ENCODE data around the gene MYOT. TPM values are rescaled to one million over a fixed set of nuclear protein-coding genes. Genes with fewer than 3 reads are reported as not detected.

MYOT gene
- total RNA-seq, result 10 to 100 TPM; 29.7 to 55.4 TPM

- H3K4me1 ChIP-seq, result no peaks in the 10 kb centered on the region
- H3K4me3 ChIP-seq, result peak within 1 kb of the TSS; percentile 29 to 39
- no peak for DNase-seq (ENCODE audit: low spot score)
- peak within 1 kb of the TSS; percentile 56 to 81 for H3K27ac ChIP-seq
- no peak for TF ChIP-seq CTCF (IDR thresholded peaks at IDR 0.05)
- no peaks in the 10 kb centered on the region for H3K36me3 ChIP-seq
- no peaks in the 10 kb centered on the region for H3K9me3 ChIP-seq
- no peaks in the 10 kb centered on the region for H3K27me3 ChIP-seq
Observed at GRCh38 chr5:137867664-137868063, at the start of gene MYOT. Gene MYOT (plus strand): TSS chr5:137867860. CDS start chr5:137870652, 2,792 bp downstream.

- Histone ChIP-seq H3K4me1 (peaks cover 0 to 11% of the 10 kb centered on the region in 2 donors), H3K27ac (no peak overlapping the region), H3K27me3 (no peaks in the 10 kb centered on the region), H3K36me3 (no peaks in the 10 kb centered on the region), H3K4me3 (no peak overlapping the region), H3K9me3 (no peaks in the 10 kb centered on the region)
- no peak for DNase-seq (ENCODE audit: low spot score)
- no peak for TF ChIP-seq CTCF (IDR thresholded peaks at IDR 0.05)
Observed at GRCh38 chr5:137819766-137820165, 47.9 kb upstream of the MYOT start.

- Histone ChIP-seq H3K27me3 (no peaks in the 10 kb centered on the region), H3K4me3 (no peak overlapping the region), H3K27ac (peak overlapping the region in 1 of 2 donors; percentile 25), H3K9me3 (peaks cover 0 to 8% of the 10 kb centered on the region in 2 donors), H3K4me1 (peaks cover 0 to 11% of the 10 kb centered on the region in 2 donors), H3K36me3 (no peaks in the 10 kb centered on the region)
- no peak for DNase-seq (ENCODE audit: low spot score)
- TF ChIP-seq CTCF (IDR thresholded peaks at IDR 0.05), result peak in 1 of 2 donors; percentile 54
Observed at GRCh38 chr5:137822158-137822764, 45.4 kb upstream of the MYOT start.

- Histone ChIP-seq H3K36me3 (no peaks in the 10 kb centered on the region), H3K27me3 (no peaks in the 10 kb centered on the region), H3K4me1 (peaks cover 0 to 12% of the 10 kb centered on the region in 2 donors), H3K9me3 (peaks cover 0 to 8% of the 10 kb centered on the region in 2 donors), H3K4me3 (no peak overlapping the region), H3K27ac (peak overlapping the region in 1 of 2 donors; percentile 25)
- no peak for TF ChIP-seq CTCF (IDR thresholded peaks at IDR 0.05)
- DNase-seq (ENCODE audit: low spot score), result no peak
Observed at GRCh38 chr5:137822984-137823383, 44.7 kb upstream of the MYOT start.

- no peak for DNase-seq (ENCODE audit: low spot score)
- no peak for TF ChIP-seq CTCF (IDR thresholded peaks at IDR 0.05)
- Histone ChIP-seq H3K4me1 (peaks cover 0 to 9% of the 10 kb centered on the region in 2 donors), H3K27me3 (no peaks in the 10 kb centered on the region), H3K4me3 (no peak overlapping the region), H3K27ac (peak overlapping the region in 1 of 2 donors; percentile 49), H3K36me3 (no peaks in the 10 kb centered on the region), H3K9me3 (peaks cover 0 to 8% of the 10 kb centered on the region in 2 donors)
Observed at GRCh38 chr5:137825165-137825564, 42.5 kb upstream of the MYOT start.

GRCh38 chr5:137826067-137826466 lies 41.6 kb upstream of the MYOT start:
- H3K27me3 ChIP-seq, result no peaks in the 10 kb centered on the region
- no peak for DNase-seq (ENCODE audit: low spot score)
- peak overlapping the region in 1 of 2 donors; percentile 49 for H3K27ac ChIP-seq
- H3K9me3 ChIP-seq, result peaks cover 0 to 8% of the 10 kb centered on the region in 2 donors
- no peaks in the 10 kb centered on the region for H3K36me3 ChIP-seq
- H3K4me1 ChIP-seq, result peaks cover 0 to 9% of the 10 kb centered on the region in 2 donors
- TF ChIP-seq CTCF (IDR thresholded peaks at IDR 0.05), result no peak
- H3K4me3 ChIP-seq, result no peak overlapping the region

All from right atrium auricular region (tissue), 2 donors.